Measurements from ENCODE around the gene HMCN2. TPM values are rescaled to one million over a fixed set of nuclear protein-coding genes. Genes with fewer than 3 reads are reported as not detected.

The HMCN2 gene
- total and polyA plus RNA-seq, 4 donors = 0.24 to 1.8 (median 0.29) TPM

DNA sequence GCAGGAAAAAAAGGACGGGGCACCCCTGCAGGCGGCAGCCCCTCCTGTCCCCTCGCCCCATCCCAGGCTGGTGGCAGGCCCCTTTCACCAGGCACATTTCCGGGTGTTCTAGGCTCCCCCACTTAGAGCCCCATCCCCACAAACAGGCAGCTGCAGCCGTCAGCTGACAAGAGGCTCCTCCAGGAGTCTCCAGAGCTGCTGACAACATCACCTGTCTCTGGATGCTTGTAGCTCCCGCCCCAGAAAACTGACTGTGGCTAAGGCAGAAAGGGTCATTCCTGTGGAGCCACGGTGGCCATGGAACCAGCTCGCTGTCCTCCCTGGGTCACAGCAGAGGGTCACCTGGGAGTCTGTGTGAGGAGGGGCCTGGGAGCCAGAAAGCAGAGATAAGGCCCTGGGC is 50.9 kb downstream of the HMCN2 start:
- no peaks in the 10 kb centered on the region for H3K27me3 ChIP-seq (ENCODE audit: control insufficient read depth in 4 of 4, insufficient read depth in 4 of 4, low read length in 3 of 4)
- 89% methylated on average over 8 of the region's 8 CpGs for WGBS

More for the DNA sequence above, 50.9 kb downstream of the HMCN2 start:
- Histone ChIP-seq H3K4me1 (ENCODE audit: control insufficient read depth in 4 of 4, insufficient read depth in 4 of 4, low read length in 3 of 4) (peaks cover 4 to 44% (median 22%) of the 10 kb centered on the region in 4 donors), H3K27ac (ENCODE audit: low read depth in 1 of 2, low read length in 2 of 2) (no peak overlapping the region), H3K36me3 (ENCODE audit: control insufficient read depth in 4 of 4, insufficient read depth in 3 of 4, low read depth in 1 of 4, low read length in 3 of 4) (no peaks in the 10 kb centered on the region), H3K4me3 (ENCODE audit: low read depth in 1 of 3, low read length in 3 of 3) (no peak overlapping the region), H3K9me3 (ENCODE audit: control insufficient read depth in 4 of 4, low read length in 3 of 4) (no peaks in the 10 kb centered on the region), H3K9ac (ENCODE audit: low read depth in 1 of 2, low read length in 2 of 2) (no peak overlapping the region)
- TF ChIP-seq RXRA (IDR thresholded peaks at IDR 0.05) (no peak), RAD21 (IDR thresholded peaks at IDR 0.05) (no peak), GABPA (IDR thresholded peaks at IDR 0.05 in 1 of 2, conservative IDR thresholded peaks at IDR 0.05 in 1 of 2) (no peak), REST (IDR thresholded peaks at IDR 0.05) (no peak), HNF4G (IDR thresholded peaks at IDR 0.05) (no peak), EGR1 (IDR thresholded peaks at IDR 0.05; ENCODE audit: low read depth in 2 of 2) (no peak), HNF4A (conservative IDR thresholded peaks at IDR 0.05) (no peak), SP1 (IDR thresholded peaks at IDR 0.05) (no peak), CTCF (IDR thresholded peaks at IDR 0.05; ENCODE audit: low read depth, low read length, missing input control) (no peak), FOXA2 (IDR thresholded peaks at IDR 0.05) (no peak), FOXA1 (IDR thresholded peaks at IDR 0.05) (no peak)
- TF ChIP-seq, protein P1, sequence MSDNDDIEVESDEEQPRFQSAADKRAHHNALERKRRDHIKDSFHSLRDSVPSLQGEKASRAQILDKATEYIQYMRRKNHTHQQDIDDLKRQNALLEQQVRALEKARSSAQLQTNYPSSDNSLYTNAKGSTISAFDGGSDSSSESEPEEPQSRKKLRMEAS (IDR thresholded peaks at IDR 0.05) = no peak
- TF ChIP-seq, protein P2, sequence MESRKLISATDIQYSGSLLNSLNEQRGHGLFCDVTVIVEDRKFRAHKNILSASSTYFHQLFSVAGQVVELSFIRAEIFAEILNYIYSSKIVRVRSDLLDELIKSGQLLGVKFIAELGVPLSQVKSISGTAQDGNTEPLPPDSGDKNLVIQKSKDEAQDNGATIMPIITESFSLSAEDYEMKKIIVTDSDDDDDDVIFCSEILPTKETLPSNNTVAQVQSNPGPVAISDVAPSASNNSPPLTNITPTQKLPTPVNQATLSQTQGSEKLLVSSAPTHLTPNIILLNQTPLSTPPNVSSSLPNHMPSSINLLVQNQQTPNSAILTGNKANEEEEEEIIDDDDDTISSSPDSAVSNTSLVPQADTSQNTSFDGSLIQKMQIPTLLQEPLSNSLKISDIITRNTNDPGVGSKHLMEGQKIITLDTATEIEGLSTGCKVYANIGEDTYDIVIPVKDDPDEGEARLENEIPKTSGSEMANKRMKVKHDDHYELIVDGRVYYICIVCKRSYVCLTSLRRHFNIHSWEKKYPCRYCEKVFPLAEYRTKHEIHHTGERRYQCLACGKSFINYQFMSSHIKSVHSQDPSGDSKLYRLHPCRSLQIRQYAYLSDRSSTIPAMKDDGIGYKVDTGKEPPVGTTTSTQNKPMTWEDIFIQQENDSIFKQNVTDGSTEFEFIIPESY (IDR thresholded peaks at IDR 0.05) = no peak
- no peak for DNase-seq (ENCODE audit: low spot score)

Data from liver (tissue), 9 donors.